Coronary artery (tissue), 2 donors: ENCODE data around the gene FBXO22.
"Not testable (repeated sequence)": the region's sequence is repeated elsewhere in the genome, so short reads cannot be mapped to it uniquely, and the experiment has no call there.

Experiments used
- DNase-seq: peaks from one replicate; pipeline ENCODE4 v3.0.0-alpha.2; 2017; ENCODE audit warnings: low spot score
- H3K27ac ChIP-seq, 2 donors: fragments of 200-600 bp; sonication (generic); one replicate each; pipeline ENCODE4 v1.5.1; 2016 to 2019
- H3K4me3 ChIP-seq: fragments of 200-600 bp; sonication (generic); 2 replicates; pipeline ENCODE4 v1.5.1; 2016; ENCODE audit warnings: mild to moderate bottlenecking, moderate library complexity
- CTCF ChIP-seq: fragments of 200-600 bp; sonication (generic); IDR thresholded peaks from one replicate; pipeline ENCODE4 v1.5.1; 2019; ENCODE audit warnings: antibody characterized with exemption

The FBXO22 gene

GRCh38 chr15:75903331-75904239 lies at the start of gene FBXO22:
TSS of gene FBXO22 (plus strand) at chr15:75903878. CDS start at chr15:75903964, 86 bp downstream.
- DNase-seq = peak; percentile 89
- peak within 1 kb of the TSS; percentile 63 to 90 for H3K27ac ChIP-seq
- peak within 1 kb of the TSS; percentile 99 for H3K4me3 ChIP-seq
- no peak for TF ChIP-seq CTCF

- no peak overlapping the region for H3K27ac ChIP-seq
- no peak overlapping the region for H3K4me3 ChIP-seq
- TF ChIP-seq CTCF = no peak
- DNase-seq = no peak
These were observed 45.8 kb upstream of the FBXO22 start for GRCh38 chr15:75857886-75858285.

- DNase-seq = no peak
- H3K27ac ChIP-seq = no peak overlapping the region
- no peak for TF ChIP-seq CTCF
- H3K4me3 ChIP-seq = no peak overlapping the region
These were observed 41.8 kb upstream of the FBXO22 start for GRCh38 chr15:75861750-75862402.

- TF ChIP-seq CTCF = no peak
- no peak for DNase-seq
- Histone ChIP-seq H3K4me3 (no peak overlapping the region), H3K27ac (no peak overlapping the region)
These were observed 40.9 kb upstream of the FBXO22 start for GRCh38 chr15:75862796-75863195.

GRCh38 chr15:75864213-75865059 lies 39.2 kb upstream of the FBXO22 start:
- no peak for DNase-seq
- TF ChIP-seq CTCF = no peak
- H3K4me3 ChIP-seq = no peak overlapping the region
- H3K27ac ChIP-seq = no peak overlapping the region

GRCh38 chr15:75866045-75866444 lies 37.6 kb upstream of the FBXO22 start:
- not testable (repeated sequence) for H3K4me3 ChIP-seq, H3K27ac ChIP-seq, DNase-seq

- no peak for TF ChIP-seq CTCF
- H3K27ac ChIP-seq = no peak overlapping the region
These were observed 36.8 kb upstream of the FBXO22 start for GRCh38 chr15:75866916-75867315.

More at GRCh38 chr15:75866916-75867315, 36.8 kb upstream of the FBXO22 start:
- DNase-seq = no peak
- H3K4me3 ChIP-seq = no peak overlapping the region
